A673 (cell line): ENCODE measurements around the gene SSBP2.

Experiments
- EZH2 ChIP-seq: fragments of 200-600 bp; sonication (generic); IDR thresholded peaks from 2 replicates; pipeline ENCODE4 v1.6.1; 2017; ENCODE audit warnings: borderline replicate concordance, low read depth, mild to moderate bottlenecking, mixed read lengths, antibody characterized with exemption, low read length; ENCODE audit not compliant: poor library complexity, severe bottlenecking
- TF ChIP-seq, protein P1 (sequence below): fragments of 300-800, 200-600 bp; sonication (generic); conservative IDR thresholded peaks from 2 replicates; pipeline ENCODE4 v1.5.1; 2017; ENCODE audit warnings: low read depth, mild to moderate bottlenecking, antibody characterized with exemption, low read length, moderate library complexity, mixed read lengths

- TF ChIP-seq, protein P1, sequence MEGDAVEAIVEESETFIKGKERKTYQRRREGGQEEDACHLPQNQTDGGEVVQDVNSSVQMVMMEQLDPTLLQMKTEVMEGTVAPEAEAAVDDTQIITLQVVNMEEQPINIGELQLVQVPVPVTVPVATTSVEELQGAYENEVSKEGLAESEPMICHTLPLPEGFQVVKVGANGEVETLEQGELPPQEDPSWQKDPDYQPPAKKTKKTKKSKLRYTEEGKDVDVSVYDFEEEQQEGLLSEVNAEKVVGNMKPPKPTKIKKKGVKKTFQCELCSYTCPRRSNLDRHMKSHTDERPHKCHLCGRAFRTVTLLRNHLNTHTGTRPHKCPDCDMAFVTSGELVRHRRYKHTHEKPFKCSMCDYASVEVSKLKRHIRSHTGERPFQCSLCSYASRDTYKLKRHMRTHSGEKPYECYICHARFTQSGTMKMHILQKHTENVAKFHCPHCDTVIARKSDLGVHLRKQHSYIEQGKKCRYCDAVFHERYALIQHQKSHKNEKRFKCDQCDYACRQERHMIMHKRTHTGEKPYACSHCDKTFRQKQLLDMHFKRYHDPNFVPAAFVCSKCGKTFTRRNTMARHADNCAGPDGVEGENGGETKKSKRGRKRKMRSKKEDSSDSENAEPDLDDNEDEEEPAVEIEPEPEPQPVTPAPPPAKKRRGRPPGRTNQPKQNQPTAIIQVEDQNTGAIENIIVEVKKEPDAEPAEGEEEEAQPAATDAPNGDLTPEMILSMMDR = no peak
- no peak for TF ChIP-seq EZH2
Measured at GRCh38 chr5:81505672-81506071, 245.2 kb downstream of the SSBP2 start.
